T47D (cell line): Measurements from ENCODE around the gene ATP11A.
"Not testable (repeated sequence)": the region's sequence is repeated elsewhere in the genome, so short reads cannot be mapped to it uniquely, and the experiment has no call there.

Source experiments
- DNase-seq, 2 experiments: peaks; one replicate each; pipeline versions ENCODE4 v3.0.0 to v3.0.0-alpha.2; 2011 to 2012; ENCODE audit warnings: low read depth in 1 of 2, low spot score in 1 of 2
- JUND ChIP-seq: IDR thresholded peaks from 2 replicates; pipeline ENCODE4 v1.6.1; 2012; ENCODE audit warnings: low read depth
- in situ Hi-C: cut with HindIII; loops from 2 replicates; pipeline ENCODE4 v1.10.0; 2016; ENCODE audit warnings: low sequenced_read_pairs, low pct_unique_long_range_greater_than_20kb

ATP11A gene

DNA sequence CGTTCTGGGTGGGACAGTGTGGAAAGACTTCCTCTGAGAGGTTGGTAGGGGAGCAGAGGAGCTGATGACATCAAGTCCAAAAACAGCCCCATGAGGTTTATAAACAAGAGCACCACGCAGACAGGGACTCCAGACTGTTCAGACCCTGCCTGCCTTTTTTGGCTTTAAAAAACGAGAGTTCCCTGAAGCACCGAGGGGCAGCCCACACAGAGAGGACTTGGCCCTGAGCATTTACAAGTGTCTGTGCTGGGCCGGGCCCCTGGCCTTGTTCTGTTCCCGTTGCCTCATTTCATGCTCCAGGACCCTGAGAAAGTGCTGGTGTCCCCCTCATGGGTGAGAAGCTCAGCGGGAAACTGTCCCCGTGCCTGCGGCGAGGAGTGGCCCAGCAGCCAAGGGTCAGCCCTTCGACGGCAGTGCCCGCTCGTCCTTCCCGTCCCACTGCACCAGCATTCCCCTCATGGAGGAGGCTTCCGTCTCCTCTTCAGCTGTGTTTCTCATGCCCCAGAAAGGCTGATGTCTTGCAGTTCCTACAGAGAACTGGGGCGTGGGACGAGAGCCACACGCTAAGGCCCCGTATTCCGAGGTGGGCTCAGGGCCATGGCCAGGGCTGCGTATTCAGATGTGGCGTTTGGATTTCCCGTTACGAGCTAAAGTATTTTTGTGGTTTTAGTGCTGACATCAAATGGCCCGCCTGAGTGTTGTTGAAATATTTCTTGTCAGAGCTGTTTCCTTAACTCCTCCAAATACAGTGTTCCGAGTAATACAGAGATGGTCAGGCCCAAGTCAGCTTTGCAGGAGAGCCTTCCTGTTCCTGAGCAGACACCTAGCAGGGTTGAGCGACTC is 93.5 kb downstream of the ATP11A start:
- TF ChIP-seq JUND = no peak
- DNase-seq = no peak
- in situ Hi-C loops = no loop called here

DNA sequence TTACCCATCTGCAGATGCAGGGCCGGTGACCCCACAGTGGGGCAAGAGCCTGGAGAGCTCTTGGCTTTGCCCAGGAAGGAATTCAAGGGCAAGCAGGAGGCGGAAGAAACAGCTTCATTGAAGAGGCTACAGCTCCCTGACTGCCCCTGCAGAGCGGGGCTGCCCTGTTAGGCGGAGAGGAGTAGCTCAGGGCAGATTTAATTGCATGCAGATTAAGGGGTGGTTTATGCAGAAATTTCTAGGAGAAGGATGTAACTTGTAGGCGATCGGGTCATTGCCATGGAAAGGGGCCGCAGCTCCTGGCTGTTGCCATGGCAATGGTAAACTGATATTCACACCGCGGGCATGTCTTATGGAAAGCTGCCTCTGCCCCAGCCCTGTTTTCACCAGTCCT is 94.1 kb downstream of the ATP11A start:
- DNase-seq = no peak
- no peak for TF ChIP-seq JUND
- in situ Hi-C loops = no loop called here

DNA sequence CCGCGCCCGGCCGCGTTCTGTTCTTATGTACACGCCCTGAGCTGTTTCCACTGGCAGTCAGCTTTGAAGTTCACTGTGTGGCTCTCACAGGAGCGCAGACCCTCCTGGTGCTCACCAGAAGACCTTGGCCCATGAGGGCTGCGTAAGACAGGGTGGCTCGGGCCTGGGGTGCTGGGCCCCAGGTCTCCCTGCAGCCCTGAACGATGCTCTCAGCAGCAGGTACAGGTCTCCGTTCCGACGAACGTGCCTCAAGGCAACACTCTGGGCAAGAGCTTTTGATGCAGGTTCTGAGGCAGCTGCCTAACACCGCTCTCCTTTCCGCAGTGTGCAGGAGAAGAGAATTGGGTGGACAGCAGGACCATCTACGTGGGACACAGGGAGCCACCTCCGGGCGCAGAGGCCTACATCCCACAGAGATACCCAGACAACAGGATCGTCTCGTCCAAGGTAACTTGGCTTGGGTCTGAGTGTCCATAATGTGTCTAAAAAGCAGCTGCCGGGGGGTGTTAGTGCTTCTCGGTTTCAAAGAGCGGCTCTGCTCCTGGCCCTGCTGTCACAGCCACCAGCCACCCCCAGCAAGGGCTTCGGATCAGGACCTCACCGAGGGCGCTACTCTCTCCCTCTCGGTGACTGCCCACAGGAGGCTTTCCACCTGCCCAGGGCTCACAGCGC is 95.1 kb downstream of the ATP11A start:
- no peak for TF ChIP-seq JUND
- in situ Hi-C loops = no loop called here
- DNase-seq = no peak

DNA sequence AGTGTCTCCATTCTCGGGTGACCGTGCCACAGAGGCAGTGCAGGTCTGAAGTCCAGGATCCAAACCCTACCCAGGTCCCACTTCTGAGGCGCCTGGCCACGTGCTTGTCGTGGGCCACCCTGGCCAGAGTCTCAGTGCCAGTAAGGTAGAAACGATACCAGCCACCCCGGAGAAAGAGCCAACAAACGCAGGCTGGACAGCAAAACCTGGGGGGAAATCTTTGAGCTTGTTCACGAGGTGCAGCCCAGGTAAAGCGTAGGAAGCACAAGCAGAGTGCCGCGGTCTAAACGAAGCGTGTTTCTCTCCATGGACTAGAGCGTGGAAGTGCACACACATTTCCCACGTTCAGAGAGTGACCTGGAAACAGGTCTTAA is 95.6 kb downstream of the ATP11A start:
- in situ Hi-C loops = no loop called here
- TF ChIP-seq JUND = no peak
- no peak for DNase-seq

DNA sequence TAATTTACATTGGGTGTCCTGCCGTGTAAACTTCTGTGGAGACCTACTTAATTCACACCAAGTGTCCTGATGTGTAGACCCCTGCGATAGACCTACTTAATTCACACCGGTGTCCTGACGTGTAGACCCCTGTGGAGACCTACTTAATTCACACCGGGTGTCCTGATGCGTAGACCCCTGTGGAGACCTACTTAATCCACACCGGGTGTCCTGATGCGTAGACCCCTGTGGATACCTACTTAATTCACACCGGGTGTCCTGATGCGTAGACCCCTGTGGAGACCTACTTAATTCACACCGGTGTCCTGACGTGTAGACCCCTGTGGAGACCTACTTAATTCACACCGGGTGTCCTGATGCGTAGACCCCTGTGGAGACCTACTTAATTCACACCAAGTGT is 97.0 kb downstream of the ATP11A start:
- not testable (repeated sequence) for DNase-seq

DNA sequence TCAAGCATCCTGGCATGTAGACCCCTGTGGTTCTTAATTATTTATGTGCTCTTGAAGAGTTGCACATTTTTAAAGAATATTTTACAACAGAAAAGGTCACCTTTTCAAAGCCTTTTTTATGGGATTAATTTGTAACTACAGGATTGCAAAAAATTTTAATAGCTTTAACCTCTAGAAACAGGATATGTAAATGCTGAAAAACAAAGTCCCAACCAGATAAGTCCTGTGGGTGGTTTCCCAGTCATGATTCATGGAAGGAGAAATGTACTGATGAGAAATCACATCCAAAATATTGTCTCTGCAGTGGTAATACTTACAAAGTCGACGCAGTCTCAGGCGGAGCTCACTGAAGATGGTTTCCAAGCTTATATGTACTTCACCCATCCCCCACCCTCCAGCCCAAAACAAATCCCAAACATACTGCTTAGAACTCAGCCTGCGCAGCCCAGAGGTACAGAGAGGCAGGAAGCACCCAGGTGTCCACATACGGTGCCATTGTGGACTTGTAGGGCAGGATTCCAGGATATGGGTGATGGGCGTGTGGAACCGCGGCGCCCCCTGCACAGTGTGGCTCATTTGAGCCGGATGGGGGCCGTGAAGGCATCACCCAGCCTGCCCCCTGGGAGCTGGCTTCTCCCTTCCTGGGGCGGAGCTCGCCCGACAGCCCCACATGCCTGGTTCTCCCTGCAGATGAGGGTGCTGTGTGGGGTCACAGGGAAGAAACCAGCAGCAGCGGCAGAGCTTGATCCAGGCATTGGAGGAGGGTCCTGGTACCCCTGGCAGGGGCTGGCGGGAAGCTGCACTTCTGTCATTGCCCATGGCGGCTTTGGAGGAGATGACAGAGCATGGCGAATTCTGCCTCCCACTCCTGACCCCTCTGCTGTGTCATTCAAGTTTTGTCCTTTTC is 101.2 kb downstream of the ATP11A start:
- TF ChIP-seq JUND = no peak
- in situ Hi-C loops = no loop called here
- no peak for DNase-seq

More for the DNA sequence above, 97.0 kb downstream of the ATP11A start:
- in situ Hi-C loops = not testable (repeated sequence)

DNA sequence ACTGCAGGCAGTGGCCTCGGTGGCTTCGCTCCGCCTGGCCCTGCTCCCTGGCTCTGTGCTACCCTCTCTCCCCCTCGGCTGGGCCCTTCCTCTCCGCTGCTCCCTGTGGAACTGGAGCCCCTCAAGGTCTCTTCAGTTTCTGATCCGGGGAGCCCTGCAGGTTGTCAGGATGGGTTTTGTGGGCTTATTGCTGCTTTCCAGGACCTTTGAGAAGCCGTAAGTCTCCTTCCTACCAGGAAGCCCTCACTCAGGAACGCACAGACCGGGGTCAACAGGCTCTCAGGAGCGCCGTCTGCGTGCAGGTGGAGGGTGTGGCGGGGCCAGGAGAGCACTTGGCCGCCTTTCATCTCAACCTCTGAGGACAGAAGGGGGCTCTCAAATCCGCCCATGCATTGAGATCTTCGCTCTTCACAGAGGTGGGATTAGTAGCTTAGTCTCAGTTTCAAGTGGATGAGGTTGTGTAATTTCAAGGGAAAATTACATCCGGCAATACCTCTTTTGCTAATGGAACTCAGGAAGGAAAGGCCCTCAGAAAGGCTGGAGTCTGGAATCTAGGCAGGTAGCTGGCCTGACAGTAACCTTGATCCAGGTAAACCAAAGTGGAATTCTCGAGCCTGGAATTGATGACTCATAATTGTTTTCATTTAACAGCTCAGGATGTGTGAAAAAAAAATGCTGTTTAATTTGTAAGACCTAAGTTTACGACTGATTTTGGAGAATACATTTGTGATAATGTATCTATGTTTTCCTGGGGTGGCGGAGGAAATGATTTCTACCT is 102.0 kb downstream of the ATP11A start:
- in situ Hi-C loops = no loop called here
- no peak for DNase-seq
- TF ChIP-seq JUND = no peak

DNA sequence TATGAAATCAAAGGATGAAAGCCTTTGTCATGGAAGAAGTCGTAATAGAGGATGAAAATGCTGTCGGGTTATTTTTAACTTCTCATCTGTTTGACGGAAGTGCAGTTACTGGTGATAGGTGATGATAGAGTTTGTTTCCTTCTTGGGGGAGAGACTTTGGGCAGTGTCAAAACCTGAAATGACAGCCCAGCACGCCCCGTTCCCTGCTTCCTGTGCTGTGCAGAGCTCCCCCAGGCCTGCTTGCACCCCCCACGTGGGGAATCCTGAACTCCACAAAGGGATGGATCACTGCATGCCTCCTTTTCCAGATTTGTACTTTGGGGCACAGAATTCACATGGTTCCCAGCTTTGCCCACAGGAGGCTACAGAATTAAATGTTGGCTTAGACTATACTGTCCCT is 102.7 kb downstream of the ATP11A start:
- in situ Hi-C loops = no loop called here

DNA sequence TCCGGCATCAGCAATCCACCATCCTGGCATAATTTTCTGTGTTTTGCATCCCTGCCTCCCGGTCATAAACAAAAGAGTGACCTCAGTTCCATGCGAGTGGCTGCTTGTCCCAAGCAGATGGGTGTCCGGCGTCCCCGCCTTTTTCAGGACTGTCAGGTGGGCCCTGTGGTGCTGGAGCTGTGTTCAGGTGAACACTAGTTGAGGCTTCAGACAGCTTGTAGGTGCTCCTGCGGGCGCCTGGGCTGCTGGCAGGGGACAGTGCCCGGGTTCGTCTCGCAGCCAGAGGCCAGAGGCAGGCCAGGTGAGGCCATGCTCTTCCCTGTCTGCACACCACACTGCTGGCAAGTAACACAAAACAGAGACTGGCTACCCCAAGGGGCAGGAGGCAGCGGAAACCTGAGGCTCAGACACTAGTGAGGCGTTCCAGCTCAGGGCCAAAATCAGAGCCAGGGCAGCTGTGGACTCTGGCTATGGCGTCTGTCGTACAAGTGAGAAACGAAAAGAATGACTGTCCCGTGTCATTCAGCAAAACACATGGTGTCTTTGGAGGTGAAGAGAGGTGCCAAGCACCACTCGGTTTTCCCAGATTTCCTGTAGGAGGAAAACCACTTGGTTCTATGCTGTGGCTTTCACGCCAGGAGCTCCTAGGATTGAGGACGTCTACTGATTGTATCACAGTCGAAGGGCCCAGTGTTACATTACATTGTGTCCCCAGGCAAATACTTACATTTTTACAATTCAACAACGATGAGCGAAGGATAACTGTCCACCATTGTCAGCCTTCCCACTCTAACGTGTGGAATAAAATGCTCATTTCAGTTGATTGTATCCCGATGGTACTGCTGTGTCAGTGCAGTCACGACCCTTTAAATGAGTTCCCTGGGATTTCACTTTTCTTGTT is 104.0 kb downstream of the ATP11A start:
- no peak for DNase-seq
- in situ Hi-C loops = no loop called here
- no peak for TF ChIP-seq JUND

More for the DNA sequence above, 102.7 kb downstream of the ATP11A start:
- no peak for TF ChIP-seq JUND
- DNase-seq = no peak

DNA sequence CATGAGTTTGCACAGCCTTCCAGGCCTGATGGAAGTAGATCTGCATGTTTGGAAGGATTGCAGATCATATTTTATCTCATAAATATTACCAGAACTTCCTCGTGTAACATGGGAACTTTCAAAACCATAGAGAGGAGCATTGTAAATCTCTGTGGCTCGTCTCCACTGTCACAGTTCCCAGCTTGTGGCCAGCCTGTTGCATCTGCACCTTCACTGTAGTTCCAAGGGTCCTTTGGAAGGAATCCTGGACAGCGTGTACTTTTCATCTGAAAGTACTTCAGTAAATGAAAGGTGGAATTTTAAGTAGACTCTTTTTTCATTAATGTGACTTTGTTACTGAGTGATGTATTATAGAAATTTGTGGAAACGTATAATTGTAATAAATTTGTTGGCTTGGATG is 105.4 kb downstream of the ATP11A start:
- in situ Hi-C loops = no loop called here
- TF ChIP-seq JUND = no peak
- no peak for DNase-seq

DNA sequence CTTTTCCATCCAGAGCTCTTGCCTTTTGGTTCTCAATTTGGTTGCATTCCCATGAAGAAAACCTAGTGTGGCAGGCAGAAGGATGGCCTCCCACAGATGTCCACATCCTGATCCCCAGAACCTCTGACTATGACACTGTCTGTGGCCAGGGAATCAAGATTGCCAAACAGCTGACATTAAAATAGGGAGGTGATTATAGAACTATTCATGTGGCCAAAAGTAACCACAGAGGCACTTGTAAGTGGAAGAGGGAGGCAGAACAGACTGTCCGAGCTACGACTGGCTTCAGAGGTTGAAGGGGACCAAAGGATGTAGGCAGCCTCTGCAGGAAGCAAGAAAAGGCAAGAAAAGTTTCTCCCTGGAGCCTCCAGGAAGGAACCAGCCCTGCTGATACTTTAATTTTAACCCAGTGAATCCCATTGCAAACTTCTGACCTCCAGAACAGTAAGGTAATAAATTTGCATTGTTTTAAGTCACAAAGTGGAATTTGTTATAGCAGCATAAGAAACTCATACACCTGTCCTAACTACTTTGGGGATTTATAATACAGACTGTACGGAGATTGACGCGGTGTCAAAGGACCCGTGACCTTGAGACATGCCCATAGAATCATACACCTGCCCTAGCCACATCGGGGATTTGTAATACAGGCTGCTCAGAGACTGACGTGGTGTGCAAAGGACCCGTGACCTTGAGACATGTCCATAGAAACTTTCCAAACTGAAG is 106.5 kb downstream of the ATP11A start:
- no peak for TF ChIP-seq JUND
- in situ Hi-C loops = no loop called here
- DNase-seq = no peak
